ENCODE results near the gene HSPB9.

Gene HSPB9

DNA sequence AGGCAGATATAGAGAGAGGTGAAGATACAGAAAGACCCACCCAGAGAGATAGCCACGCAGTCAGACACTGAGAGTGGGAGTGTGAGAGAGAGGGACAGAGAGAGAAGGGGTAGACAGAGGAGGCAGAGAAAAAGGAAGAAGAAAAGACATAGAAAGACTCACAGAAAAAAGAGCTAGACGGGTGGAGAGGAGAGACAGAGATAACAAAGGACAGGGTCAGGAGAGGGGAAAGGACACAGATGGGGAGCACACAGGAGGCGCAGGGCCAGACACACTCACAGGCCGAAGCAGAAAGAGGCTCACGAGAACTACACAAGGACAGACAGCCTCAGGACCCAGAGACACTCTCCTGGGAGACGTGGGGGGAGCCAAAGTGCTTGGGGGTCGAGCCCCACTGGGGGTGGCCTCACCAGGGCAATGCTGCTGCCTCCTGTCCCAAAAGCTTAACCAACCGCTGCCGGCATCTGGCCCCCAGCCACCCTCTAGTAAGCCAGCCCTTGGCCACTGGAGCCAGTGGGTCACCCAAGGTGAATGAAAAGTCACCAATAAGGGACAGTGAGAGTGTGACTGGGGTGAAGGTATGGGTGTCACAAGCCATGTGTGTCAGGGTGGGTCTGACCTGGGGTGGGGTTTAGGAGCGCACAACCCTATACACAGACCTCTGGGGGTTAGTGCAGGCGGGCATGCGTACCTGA lies 28.1 kb upstream of the HSPB9 start:
- no peak for TF ChIP-seq ZFX (IDR thresholded peaks at IDR 0.05)
- TF ChIP-seq, protein P1, sequence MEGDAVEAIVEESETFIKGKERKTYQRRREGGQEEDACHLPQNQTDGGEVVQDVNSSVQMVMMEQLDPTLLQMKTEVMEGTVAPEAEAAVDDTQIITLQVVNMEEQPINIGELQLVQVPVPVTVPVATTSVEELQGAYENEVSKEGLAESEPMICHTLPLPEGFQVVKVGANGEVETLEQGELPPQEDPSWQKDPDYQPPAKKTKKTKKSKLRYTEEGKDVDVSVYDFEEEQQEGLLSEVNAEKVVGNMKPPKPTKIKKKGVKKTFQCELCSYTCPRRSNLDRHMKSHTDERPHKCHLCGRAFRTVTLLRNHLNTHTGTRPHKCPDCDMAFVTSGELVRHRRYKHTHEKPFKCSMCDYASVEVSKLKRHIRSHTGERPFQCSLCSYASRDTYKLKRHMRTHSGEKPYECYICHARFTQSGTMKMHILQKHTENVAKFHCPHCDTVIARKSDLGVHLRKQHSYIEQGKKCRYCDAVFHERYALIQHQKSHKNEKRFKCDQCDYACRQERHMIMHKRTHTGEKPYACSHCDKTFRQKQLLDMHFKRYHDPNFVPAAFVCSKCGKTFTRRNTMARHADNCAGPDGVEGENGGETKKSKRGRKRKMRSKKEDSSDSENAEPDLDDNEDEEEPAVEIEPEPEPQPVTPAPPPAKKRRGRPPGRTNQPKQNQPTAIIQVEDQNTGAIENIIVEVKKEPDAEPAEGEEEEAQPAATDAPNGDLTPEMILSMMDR (conservative IDR thresholded peaks at IDR 0.05), result no peak

DNA sequence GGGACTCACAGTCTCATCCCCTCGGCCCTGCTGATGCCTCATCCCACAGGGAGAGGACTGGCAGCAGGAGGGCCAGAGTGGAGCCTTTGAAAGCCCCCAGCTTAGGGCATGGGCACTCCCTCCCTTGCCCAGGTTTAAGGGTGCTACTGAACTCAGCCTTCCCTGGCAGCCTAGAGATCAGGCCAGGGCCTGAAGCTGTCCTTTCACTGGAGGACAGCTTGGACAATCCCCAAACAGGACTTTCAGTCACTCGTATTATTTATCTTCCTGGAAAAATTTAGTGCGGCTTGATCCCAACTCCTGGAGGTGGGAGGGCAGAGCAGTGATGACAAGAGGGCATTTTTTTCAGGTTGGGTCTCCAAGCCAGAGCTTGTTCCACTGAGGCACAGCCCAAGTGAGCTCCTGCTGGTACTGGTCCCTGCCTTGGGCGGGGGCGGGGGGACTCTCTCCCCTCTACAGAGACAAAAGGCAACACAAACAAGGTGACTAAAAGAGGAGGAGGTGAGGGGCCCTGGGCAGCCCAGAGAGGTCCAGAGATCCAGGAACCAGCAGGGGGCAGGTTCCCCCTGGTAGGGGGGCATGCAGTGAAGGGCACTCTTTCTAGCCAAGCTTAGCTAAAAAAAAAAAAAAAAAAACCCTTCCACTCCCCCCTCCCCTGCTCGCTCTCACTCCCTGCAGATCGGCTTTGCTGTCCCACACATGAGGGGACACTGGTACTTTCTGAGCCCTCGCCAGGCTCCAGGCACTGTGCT lies 26.1 kb upstream of the HSPB9 start:
- TF ChIP-seq, protein P1 (conservative IDR thresholded peaks at IDR 0.05), result no peak
- no peak for TF ChIP-seq ZFX (IDR thresholded peaks at IDR 0.05)

More for the DNA sequence above, 28.1 kb upstream of the HSPB9 start:
- no peak overlapping the region for H3K27ac ChIP-seq

DNA sequence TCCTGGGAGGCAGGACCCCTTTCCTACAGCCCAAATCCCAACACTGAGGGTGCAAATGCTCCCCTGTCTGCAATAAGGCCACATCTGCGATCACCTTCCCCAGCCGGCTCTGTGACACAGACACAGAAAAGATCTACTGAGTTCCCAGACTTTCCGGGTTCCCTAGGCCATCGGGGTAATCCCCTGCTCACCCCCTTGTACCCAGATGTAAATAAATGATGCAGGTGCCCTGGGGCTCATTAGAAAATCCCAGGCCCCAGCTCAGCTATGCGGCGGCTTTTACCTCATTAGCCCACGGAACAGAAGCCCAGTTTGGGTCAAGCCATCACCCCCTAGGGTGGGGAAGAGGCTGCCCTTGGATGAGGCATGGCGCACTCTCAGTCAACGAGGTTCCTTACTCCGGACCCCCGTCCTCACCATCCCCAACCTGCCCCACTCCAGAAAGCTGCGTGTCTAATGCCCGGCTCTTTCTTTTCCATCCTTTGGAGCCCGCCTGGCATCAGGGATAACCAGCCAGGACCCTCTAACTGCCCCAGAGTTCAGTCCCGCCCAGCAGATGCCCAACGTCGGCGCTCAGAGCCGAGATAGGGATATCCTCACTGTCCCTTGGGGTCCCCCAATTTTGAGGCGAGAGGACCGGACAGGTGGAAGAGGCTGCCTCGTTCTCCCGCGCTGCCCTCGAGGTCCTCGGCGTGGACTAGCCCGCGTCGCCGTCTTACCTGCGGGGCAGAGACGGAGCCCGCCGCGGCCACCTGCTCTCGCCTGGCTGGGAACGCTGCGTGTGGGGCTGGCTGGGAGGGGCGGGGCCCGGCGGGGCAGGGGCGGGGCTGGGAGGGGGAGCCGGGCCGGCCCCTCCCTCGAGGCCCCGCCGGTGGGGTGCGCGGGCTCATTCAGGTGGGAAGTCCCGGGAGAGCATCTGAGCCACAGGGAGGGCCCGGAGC lies 24.6 kb upstream of the HSPB9 start, which contains the start of gene ZNF385C:
ZNF385C (minus strand) TSS at position 783 of the 941 bp plus-strand sequence. CDS start 35,417 bp downstream, outside the sequence.
- no peak within 1 kb of the TSS; the same call in 1 of the 2 replicates for H3K27ac ChIP-seq
- TF ChIP-seq ZFX (IDR thresholded peaks at IDR 0.05), result no peak
- TF ChIP-seq, protein P1 (conservative IDR thresholded peaks at IDR 0.05), result no peak

More for the DNA sequence above, 26.1 kb upstream of the HSPB9 start:
- peak overlapping the region; percentile 41 for H3K27ac ChIP-seq

DNA sequence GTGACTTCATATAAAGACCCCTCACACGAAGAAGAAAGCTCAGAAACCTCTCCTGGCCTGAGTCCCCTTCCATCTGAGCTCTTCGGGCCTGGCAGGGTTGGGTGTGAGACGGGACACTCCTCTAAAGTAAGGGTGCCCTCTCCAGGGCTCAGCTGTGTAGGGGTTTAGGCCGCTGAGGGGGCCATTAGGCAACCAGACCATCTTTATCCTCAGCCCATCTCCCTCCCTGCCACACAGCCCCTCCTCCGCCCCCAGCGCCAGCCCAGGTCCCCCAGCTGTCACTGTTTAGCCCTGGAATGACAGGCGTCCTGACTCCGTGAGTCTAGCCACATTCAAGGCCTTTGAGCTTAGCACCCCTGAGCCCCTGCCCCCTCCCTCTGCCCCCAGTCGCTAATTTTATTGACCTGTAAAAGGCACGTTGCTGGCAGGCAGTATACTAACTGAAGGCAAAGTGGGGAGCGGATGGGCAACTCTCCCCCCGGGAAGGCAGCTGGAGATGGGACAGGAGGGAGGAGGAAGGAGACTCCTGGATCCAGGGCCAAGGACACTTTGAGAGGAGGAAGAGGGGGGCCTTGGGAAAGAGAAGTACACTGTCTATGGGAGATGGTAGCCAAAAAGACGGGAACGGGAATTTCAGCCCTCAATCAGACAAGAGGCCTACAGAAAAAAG lies 23.7 kb upstream of the HSPB9 start:
- TF ChIP-seq, protein P1 (conservative IDR thresholded peaks at IDR 0.05), result no peak
- no peak for TF ChIP-seq ZFX (IDR thresholded peaks at IDR 0.05)
- H3K27ac ChIP-seq, result no peak overlapping the region

DNA sequence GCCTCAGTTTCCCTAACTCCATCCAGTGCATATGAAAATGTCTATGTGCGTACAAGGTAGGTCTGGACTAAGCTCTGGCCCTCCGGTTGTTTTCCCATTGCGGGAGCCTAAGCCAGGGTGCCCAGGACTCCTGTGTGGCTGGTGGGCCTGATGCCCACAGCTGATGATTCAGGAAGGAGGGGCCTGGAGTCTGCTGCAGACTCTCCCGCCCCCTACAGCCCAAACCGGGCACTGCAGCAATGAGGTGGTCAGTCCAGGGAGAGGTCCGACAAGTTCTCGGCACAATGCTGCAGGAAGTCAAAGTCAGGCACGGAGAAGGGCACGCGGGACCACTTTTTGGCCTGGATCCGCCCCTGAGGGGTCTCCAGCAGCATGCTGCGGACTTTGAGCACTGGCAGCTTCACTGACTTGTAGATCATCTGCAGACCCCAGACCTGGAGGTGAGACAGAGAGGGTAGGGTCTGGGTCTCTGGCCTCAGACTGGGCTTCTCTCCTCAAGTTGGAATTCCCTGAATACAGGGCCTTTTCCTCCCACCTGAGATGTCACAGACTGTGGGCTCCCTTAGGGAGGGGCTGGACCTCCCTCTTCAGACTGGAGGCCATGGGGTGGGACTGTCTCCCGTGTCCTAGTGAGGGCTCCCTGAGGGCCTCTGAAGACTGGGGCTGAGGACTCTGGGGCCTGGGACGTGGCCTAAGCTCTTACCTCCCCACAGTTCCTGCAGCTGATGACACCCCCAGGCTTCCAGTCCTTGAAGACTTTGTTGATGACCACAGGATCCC lies 20.9 kb upstream of the HSPB9 start:
- TF ChIP-seq ZFX (IDR thresholded peaks at IDR 0.05), result no peak
- TF ChIP-seq, protein P1 (conservative IDR thresholded peaks at IDR 0.05), result peak; percentile 88

More for the DNA sequence above, 20.9 kb upstream of the HSPB9 start:
- no peak overlapping the region for H3K27ac ChIP-seq

All from C4-2B (cell line).